HL-60/S4 treated with phorbol 12-myristate 13-acetate at 8.2 ng/mL for 4 days and 3 days (cell line): ENCODE results near the gene ETF1.
"Not testable (repeated sequence)": the region's sequence is repeated elsewhere in the genome, so short reads cannot be mapped to it uniquely, and the experiment has no call there.

Source experiments
- in situ Hi-C: fragments of 300-500 bp; cut with MboI; formaldehyde crosslinking; loops from 2 replicates; pipeline ENCODE4 v1.15.0; 2022; ENCODE audit warnings: low sequenced_read_pairs

Gene ETF1

DNA sequence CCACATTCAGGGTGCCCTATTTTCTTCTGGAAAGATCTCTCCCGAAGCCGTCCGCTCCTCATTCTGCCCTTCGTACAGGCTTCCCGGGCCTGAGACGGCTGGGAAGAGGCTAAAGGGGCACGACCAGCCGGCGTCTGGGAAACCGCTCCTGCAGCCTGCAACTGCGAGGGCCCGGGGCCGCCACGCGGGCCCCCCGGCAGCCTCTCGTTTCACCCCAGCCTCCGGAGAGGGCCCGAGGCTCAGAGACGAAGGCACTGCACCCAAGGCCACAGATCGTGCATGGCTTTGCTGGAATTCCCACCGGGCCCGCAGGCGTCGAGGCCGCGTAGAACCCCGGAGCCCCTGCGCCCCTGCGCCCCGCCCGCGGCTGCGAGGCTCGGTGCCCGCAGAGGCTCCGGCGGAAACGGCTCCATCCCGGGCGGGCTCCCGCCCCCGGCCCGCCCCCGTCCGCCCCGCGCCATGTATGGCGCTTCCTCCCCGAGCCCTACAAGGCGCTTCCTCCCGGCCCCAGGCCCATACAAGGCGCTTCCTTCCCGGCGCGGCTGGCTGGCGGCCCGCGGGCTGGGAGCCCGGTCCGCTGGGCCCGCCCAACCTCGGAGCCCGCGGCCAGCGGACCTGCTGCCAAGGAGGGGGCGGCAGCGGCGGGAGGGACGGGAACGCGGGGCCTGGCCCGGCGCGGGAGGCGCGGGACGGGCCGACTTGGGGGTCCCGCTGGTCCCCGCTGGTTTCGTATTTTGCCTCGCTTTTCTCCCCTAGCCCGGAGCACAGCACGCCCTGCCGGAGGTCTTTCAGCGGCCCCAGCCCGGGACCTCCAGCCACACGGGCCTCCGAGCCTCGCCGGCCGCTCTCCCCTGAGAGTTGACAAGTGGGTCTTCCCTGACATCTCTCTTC lies 51.1 kb downstream of the ETF1 start:
- in situ Hi-C loops: no loop called here

- in situ Hi-C loops: no loop called here
These were observed 51.8 kb downstream of the ETF1 start for GRCh38 chr5:138491284-138491648.

DNA sequence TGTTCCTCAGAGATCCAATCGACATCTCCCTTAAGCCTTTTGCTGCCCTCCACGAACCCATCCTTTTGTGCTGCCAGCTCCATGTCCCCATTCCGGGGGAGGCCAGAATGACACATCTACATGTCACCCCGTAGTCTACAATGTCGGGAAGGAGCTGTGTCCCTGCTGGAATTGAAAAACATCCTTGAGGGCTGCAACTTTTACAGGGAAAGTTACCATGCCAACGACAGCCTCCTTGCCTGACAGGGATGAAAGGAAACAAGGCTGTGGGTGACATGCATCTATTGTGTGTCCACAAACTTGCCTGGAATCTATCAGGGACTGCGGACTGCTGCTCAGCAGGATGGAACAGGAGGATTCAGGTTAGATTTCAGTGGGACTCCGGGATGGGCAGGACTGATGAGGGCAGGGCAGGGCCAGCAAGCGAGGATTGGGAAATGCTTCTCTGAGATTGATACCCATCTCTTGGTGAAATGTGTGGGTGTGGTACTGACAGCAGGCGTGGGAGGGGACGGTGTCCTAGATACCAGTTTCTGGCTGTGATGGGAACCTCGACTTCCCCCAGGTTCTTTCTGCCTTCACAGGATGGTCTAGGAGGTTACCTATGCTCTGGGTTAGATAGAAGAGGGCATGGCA lies 52.3 kb downstream of the ETF1 start:
- in situ Hi-C loops: no loop called here

DNA sequence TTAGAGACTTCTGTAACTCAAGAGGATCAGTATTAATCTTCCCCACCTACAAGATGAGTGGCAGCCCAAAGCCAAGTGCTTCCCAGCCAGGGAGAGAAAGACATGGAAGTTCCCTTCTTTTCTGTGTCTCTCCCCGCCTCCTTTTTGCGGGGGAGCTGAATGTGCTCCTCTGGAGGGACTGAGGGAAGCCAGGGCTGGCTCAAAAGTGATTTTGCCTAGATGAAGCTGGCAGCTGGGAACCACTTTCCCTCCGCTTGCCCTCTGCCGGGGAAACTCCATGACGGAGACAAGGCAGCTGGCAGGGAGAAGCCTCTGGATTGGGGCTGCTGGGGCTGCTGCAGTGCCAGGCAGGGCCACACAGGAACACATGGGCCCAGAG lies 53.4 kb downstream of the ETF1 start:
- in situ Hi-C loops: no loop called here

GRCh38 chr5:138488481-138488945 lies 54.5 kb downstream of the ETF1 start:
- in situ Hi-C loops: no loop called here

GRCh38 chr5:138482638-138483037 lies 60.4 kb downstream of the ETF1 start:
- in situ Hi-C loops: no loop called here

GRCh38 chr5:138476918-138477317 lies 66.1 kb downstream of the ETF1 start:
- in situ Hi-C loops: no loop called here

- in situ Hi-C loops: not testable (repeated sequence)
These were observed 69.9 kb downstream of the ETF1 start for GRCh38 chr5:138473151-138473550.

- in situ Hi-C loops: no loop called here
These were observed 70.7 kb downstream of the ETF1 start for GRCh38 chr5:138472353-138472752.

DNA sequence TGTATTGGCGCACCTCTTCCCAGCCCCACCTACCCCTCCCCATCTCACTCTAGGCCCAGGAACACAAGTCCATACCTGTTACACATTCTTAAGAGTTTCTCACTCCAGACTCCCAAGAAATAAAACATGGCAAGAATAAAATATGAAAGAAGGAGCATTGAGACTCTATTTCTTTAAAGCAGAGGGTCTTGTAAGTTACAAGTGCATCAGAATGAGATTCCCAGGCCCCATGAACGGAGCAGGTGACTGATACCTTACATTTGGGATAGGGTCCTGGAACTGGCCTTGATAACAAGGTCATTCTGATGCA lies 72.0 kb downstream of the ETF1 start:
- in situ Hi-C loops: no loop called here

- in situ Hi-C loops: no loop called here
These were observed 72.5 kb downstream of the ETF1 start for GRCh38 chr5:138470322-138471051.

DNA sequence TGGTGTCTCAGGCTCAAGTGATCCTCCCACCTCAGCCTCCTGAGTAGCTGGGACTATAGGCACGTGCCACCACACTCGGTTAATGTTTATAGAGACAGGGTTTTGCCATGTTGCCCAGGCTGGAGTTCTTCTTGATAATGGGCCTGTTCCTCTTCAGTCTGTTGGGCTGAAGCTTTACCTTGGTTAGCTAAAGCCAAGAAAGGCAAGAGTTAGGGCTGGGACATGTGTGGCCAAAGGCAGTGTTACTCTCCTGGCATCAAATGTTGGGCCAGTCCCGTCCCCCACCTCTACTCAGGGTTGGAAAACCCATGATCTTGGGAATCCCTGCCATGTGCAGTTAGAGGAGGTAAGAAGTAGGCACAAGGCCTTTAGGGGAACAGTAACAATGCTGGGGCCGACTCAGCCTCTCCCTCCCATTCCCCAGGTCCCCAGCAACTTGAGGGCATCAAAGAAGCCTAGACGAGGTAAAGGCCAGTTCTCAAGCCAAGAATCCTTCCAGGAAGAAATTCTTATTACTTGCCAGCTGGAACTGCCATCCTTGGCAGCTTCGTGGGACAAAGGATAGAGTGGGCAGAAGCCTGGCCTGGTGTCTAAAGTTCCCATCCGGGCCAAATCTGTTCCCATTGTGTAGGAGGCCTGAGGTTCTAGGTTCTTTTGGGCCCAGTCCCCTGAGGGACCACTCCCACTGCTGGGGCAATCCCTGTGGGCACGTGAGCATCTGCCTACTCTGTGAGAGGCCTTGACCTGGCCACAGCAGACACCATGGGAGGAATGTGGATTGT lies 73.3 kb downstream of the ETF1 start:
- in situ Hi-C loops: no loop called here

- in situ Hi-C loops: no loop called here
These were observed 74.0 kb downstream of the ETF1 start for GRCh38 chr5:138468966-138469539.

DNA sequence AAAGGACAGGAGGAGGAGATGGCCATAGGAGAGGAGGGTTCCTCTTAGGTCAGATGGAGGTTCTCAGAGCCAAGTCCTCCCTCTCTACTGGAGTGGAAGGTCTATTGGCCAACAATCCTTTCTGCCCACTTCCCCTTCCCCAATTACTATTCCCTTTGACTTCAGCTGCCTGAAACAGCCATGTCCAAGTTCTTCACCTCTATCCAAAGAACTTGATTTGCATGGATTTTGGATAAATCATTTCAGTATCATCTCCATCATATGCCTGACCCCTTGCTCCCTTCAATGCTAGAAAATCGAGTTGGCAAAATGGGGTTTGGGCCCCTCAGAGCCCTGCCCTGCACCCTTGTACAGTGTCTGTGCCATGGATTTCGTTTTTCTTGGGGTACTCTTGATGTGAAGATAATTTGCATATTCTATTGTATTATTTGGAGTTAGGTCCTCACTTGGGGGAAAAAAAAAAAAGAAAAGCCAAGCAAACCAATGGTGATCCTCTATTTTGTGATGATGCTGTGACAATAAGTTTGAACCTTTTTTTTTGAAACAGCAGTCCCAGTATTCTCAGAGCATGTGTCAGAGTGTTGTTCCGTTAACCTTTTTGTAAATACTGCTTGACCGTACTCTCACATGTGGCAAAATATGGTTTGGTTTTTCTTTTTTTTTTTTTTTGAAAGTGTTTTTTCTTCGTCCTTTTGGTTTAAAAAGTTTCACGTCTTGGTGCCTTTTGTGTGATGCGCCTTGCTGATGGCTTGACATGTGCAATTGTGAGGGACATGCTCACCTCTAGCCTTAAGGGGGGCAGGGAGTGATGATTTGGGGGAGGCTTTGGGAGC lies 74.7 kb downstream of the ETF1 start:
- in situ Hi-C loops: no loop called here

DNA sequence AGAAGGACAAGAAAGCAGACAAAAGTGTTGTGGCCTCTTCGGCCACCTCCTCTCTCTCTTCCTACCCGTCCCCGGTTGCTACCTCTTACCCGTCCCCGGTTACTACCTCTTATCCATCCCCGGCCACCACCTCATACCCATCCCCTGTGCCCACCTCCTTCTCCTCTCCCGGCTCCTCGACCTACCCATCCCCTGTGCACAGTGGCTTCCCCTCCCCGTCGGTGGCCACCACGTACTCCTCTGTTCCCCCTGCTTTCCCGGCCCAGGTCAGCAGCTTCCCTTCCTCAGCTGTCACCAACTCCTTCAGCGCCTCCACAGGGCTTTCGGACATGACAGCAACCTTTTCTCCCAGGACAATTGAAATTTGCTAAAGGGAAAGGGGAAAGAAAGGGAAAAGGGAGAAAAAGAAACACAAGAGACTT lies 75.3 kb downstream of the ETF1 start:
- in situ Hi-C loops: no loop called here

GRCh38 chr5:138466900-138467710 lies 75.9 kb downstream of the ETF1 start:
- in situ Hi-C loops: no loop called here

GRCh38 chr5:138466125-138466899 lies 76.7 kb downstream of the ETF1 start:
- in situ Hi-C loops: no loop called here
